ENCODE results near the gene PURA. TPM values are rescaled to one million over a fixed set of nuclear protein-coding genes. Genes with fewer than 3 reads are reported as not detected.

The PURA gene
- total RNA-seq (10 to 100 TPM; 14.8 to 16.4 TPM), polyA plus RNA-seq (4.8 TPM)

- Mint-ChIP-seq H3K27ac (peak within 1 kb of the TSS; percentile 90 to 99 (median 97)), H3K4me3 (peak within 1 kb of the TSS; percentile 94 to 98 (median 95)), H3K27me3 (peaks cover 0 to 4% of the 10 kb centered on the region in 2 donors), H3K9me3 (no peaks in the 10 kb centered on the region), H3K36me3 (peaks cover 0 to 7% (median 0%) of the 10 kb centered on the region in 3 donors), H3K4me1 (peaks cover 61 to 88% (median 72%) of the 10 kb centered on the region in 3 donors)
- H3K4me3 ChIP-seq (ENCODE audit: low read length): peak within 1 kb of the TSS; percentile 81
- H3K36me3 ChIP-seq (ENCODE audit: insufficient read depth, low read length): no peaks in the 10 kb centered on the region
- ChIA-PET POLR2A (interaction anchor here (0.7 to 1.6 kb wide), 4 partner anchors 14 to 65 kb away, joined by 3 to 4 read pairs (median 3); partner anchors contain the start of gene CYSTM1), CTCF (interaction anchor here (1.1 to 6.4 kb wide), 4 partner anchors 18 to 61 kb away, joined by 3 to 53 read pairs (median 6); partner anchors contain the start of gene CYSTM1)
- no peaks in the 10 kb centered on the region for H3K9me3 ChIP-seq (ENCODE audit: low read length)
- H3K27me3 ChIP-seq (ENCODE audit: insufficient read depth, low read length, poor library complexity, severe bottlenecking): no peaks in the 10 kb centered on the region
- peak within 1 kb of the TSS; percentile 74 for H3K27ac ChIP-seq (ENCODE audit: low read depth, low read length)
- H3K4me1 ChIP-seq (ENCODE audit: insufficient read depth, low read length): peaks cover 70% of the 10 kb centered on the region
- DNase-seq: peak; percentile 96 to 99 (median 97)
These were observed at the start of gene PURA for GRCh38 chr5:140113699-140114263. Gene PURA (plus strand): TSS chr5:140114109. CDS start chr5:140114182, 73 bp downstream.

- no peaks in the 10 kb centered on the region for H3K4me1 ChIP-seq (ENCODE audit: insufficient read depth, low read length)
- no peaks in the 10 kb centered on the region for H3K9me3 ChIP-seq (ENCODE audit: low read length)
- DNase-seq: no peak
- Mint-ChIP-seq H3K27me3 (peaks cover 11 to 25% of the 10 kb centered on the region in 2 donors), H3K4me3 (no peak overlapping the region), H3K4me1 (no peaks in the 10 kb centered on the region), H3K27ac (no peak overlapping the region), H3K36me3 (no peaks in the 10 kb centered on the region), H3K9me3 (no peaks in the 10 kb centered on the region)
- H3K27ac ChIP-seq (ENCODE audit: low read depth, low read length): no peak overlapping the region
- CTCF ChIA-PET: interaction anchor here (0.7 to 6.9 kb wide), 13 partner anchors 9 to 105 kb away, joined by 3 to 116 read pairs (median 5); no protein-coding TSS in a partner anchor
- H3K36me3 ChIP-seq (ENCODE audit: insufficient read depth, low read length): no peaks in the 10 kb centered on the region
- H3K4me3 ChIP-seq (ENCODE audit: low read length): no peak overlapping the region
- POLR2A ChIA-PET: no interaction called here
- H3K27me3 ChIP-seq (ENCODE audit: insufficient read depth, low read length, poor library complexity, severe bottlenecking): no peaks in the 10 kb centered on the region
These were observed 41.1 kb upstream of the PURA start for GRCh38 chr5:140072812-140073211.

- Histone ChIP-seq H3K27me3 (ENCODE audit: insufficient read depth, low read length, poor library complexity, severe bottlenecking) (no peaks in the 10 kb centered on the region), H3K27ac (ENCODE audit: low read depth, low read length) (no peak overlapping the region), H3K9me3 (ENCODE audit: low read length) (no peaks in the 10 kb centered on the region), H3K4me1 (ENCODE audit: insufficient read depth, low read length) (no peaks in the 10 kb centered on the region), H3K4me3 (ENCODE audit: low read length) (no peak overlapping the region), H3K36me3 (ENCODE audit: insufficient read depth, low read length) (no peaks in the 10 kb centered on the region)
- Mint-ChIP-seq H3K9me3 (no peaks in the 10 kb centered on the region), H3K4me1 (no peaks in the 10 kb centered on the region), H3K4me3 (no peak overlapping the region), H3K27me3 (peaks cover 11 to 25% of the 10 kb centered on the region in 2 donors), H3K27ac (no peak overlapping the region), H3K36me3 (no peaks in the 10 kb centered on the region)
- POLR2A ChIA-PET: no interaction called here
- DNase-seq: peak in 2 of 5 donors; percentile 24 to 45
- CTCF ChIA-PET: interaction anchor here (0.7 to 6.9 kb wide), 14 partner anchors 8 to 89 kb away, joined by 3 to 116 read pairs (median 5); partner anchors contain the start of gene PURA
These were observed 40.6 kb upstream of the PURA start for GRCh38 chr5:140073296-140073695.

- CTCF ChIA-PET: interaction anchor here (5.7 to 6.9 kb wide), 2 partner anchors 69 to 81 kb away, joined by 76 to 116 read pairs; no protein-coding TSS in a partner anchor
- Histone ChIP-seq H3K4me1 (ENCODE audit: insufficient read depth, low read length) (no peaks in the 10 kb centered on the region), H3K9me3 (ENCODE audit: low read length) (no peaks in the 10 kb centered on the region), H3K36me3 (ENCODE audit: insufficient read depth, low read length) (no peaks in the 10 kb centered on the region), H3K27me3 (ENCODE audit: insufficient read depth, low read length, poor library complexity, severe bottlenecking) (peaks cover 4% of the 10 kb centered on the region), H3K27ac (ENCODE audit: low read depth, low read length) (no peak overlapping the region), H3K4me3 (ENCODE audit: low read length) (no peak overlapping the region)
- Mint-ChIP-seq H3K4me1 (no peaks in the 10 kb centered on the region), H3K9me3 (no peaks in the 10 kb centered on the region), H3K27me3 (peaks cover 14 to 32% of the 10 kb centered on the region in 2 donors), H3K27ac (no peak overlapping the region), H3K36me3 (no peaks in the 10 kb centered on the region), H3K4me3 (no peak overlapping the region)
- POLR2A ChIA-PET: no interaction called here
- no peak for DNase-seq
These were observed 38.5 kb upstream of the PURA start for GRCh38 chr5:140075371-140075770.

- ChIA-PET CTCF (interaction anchor here (5.7 to 6.9 kb wide), 2 partner anchors 68 to 80 kb away, joined by 76 to 116 read pairs; no protein-coding TSS in a partner anchor), POLR2A (no interaction called here)
- Mint-ChIP-seq H3K27me3 (peaks cover 14 to 36% of the 10 kb centered on the region in 2 donors), H3K4me1 (no peaks in the 10 kb centered on the region), H3K4me3 (no peak overlapping the region), H3K36me3 (no peaks in the 10 kb centered on the region), H3K27ac (no peak overlapping the region), H3K9me3 (no peaks in the 10 kb centered on the region)
- Histone ChIP-seq H3K27me3 (ENCODE audit: insufficient read depth, low read length, poor library complexity, severe bottlenecking) (peaks cover 4% of the 10 kb centered on the region), H3K27ac (ENCODE audit: low read depth, low read length) (no peak overlapping the region), H3K9me3 (ENCODE audit: low read length) (no peaks in the 10 kb centered on the region), H3K4me3 (ENCODE audit: low read length) (no peak overlapping the region), H3K36me3 (ENCODE audit: insufficient read depth, low read length) (no peaks in the 10 kb centered on the region), H3K4me1 (ENCODE audit: insufficient read depth, low read length) (no peaks in the 10 kb centered on the region)
- no peak for DNase-seq
These were observed 37.8 kb upstream of the PURA start for GRCh38 chr5:140076142-140076541.

- Mint-ChIP-seq H3K4me3 (no peak overlapping the region), H3K36me3 (no peaks in the 10 kb centered on the region), H3K4me1 (no peaks in the 10 kb centered on the region), H3K9me3 (no peaks in the 10 kb centered on the region), H3K27ac (no peak overlapping the region), H3K27me3 (peaks cover 14 to 36% of the 10 kb centered on the region in 2 donors)
- ChIA-PET CTCF (interaction anchor here (5.7 to 6.9 kb wide), 2 partner anchors 67 to 80 kb away, joined by 76 to 116 read pairs; no protein-coding TSS in a partner anchor), POLR2A (no interaction called here)
- Histone ChIP-seq H3K27me3 (ENCODE audit: insufficient read depth, low read length, poor library complexity, severe bottlenecking) (peaks cover 4% of the 10 kb centered on the region), H3K36me3 (ENCODE audit: insufficient read depth, low read length) (no peaks in the 10 kb centered on the region), H3K4me1 (ENCODE audit: insufficient read depth, low read length) (no peaks in the 10 kb centered on the region), H3K9me3 (ENCODE audit: low read length) (no peaks in the 10 kb centered on the region), H3K4me3 (ENCODE audit: low read length) (no peak overlapping the region), H3K27ac (ENCODE audit: low read depth, low read length) (no peak overlapping the region)
- DNase-seq: no peak
These were observed 37.1 kb upstream of the PURA start for GRCh38 chr5:140076788-140077187.

GRCh38 chr5:140083120-140083519, 30.8 kb upstream of the PURA start:
- H3K4me1 Mint-ChIP-seq: no peaks in the 10 kb centered on the region
- peaks cover 4% of the 10 kb centered on the region for H3K27me3 ChIP-seq (ENCODE audit: insufficient read depth, low read length, poor library complexity, severe bottlenecking)
- no peak for DNase-seq
- H3K4me1 ChIP-seq (ENCODE audit: insufficient read depth, low read length): no peaks in the 10 kb centered on the region
- no peak overlapping the region for H3K4me3 Mint-ChIP-seq
- H3K36me3 ChIP-seq (ENCODE audit: insufficient read depth, low read length): no peaks in the 10 kb centered on the region
- H3K27ac ChIP-seq (ENCODE audit: low read depth, low read length): no peak overlapping the region
- no peaks in the 10 kb centered on the region for H3K9me3 ChIP-seq (ENCODE audit: low read length)
- no peaks in the 10 kb centered on the region for H3K36me3 Mint-ChIP-seq
- peaks cover 7 to 37% of the 10 kb centered on the region in 2 donors for H3K27me3 Mint-ChIP-seq
- no peaks in the 10 kb centered on the region for H3K9me3 Mint-ChIP-seq
- no peak overlapping the region for H3K4me3 ChIP-seq (ENCODE audit: low read length)
- ChIA-PET POLR2A (no interaction called here), CTCF (no interaction called here)
- no peak overlapping the region for H3K27ac Mint-ChIP-seq

GRCh38 chr5:140083650-140084049, 30.3 kb upstream of the PURA start:
- CTCF ChIA-PET: no interaction called here
- Mint-ChIP-seq H3K36me3 (no peaks in the 10 kb centered on the region), H3K27ac (no peak overlapping the region), H3K4me1 (no peaks in the 10 kb centered on the region), H3K4me3 (no peak overlapping the region), H3K27me3 (peaks cover 9 to 34% of the 10 kb centered on the region in 2 donors), H3K9me3 (no peaks in the 10 kb centered on the region)
- DNase-seq: no peak
- no peaks in the 10 kb centered on the region for H3K4me1 ChIP-seq (ENCODE audit: insufficient read depth, low read length)
- POLR2A ChIA-PET: no interaction called here
- H3K4me3 ChIP-seq (ENCODE audit: low read length): no peak overlapping the region
- peaks cover 4% of the 10 kb centered on the region for H3K27me3 ChIP-seq (ENCODE audit: insufficient read depth, low read length, poor library complexity, severe bottlenecking)
- no peaks in the 10 kb centered on the region for H3K9me3 ChIP-seq (ENCODE audit: low read length)
- no peak overlapping the region for H3K27ac ChIP-seq (ENCODE audit: low read depth, low read length)
- no peaks in the 10 kb centered on the region for H3K36me3 ChIP-seq (ENCODE audit: insufficient read depth, low read length)

All from CD8-positive, alpha-beta memory T cell (primary cell).